K562 (cell line): Measurements from ENCODE around the gene ADK. TPM values are rescaled to one million over a fixed set of nuclear protein-coding genes. Genes with fewer than 3 reads are reported as not detected.

ENCODE experiments used
- ATF2 ChIP-seq: sonication (generic); formaldehyde crosslinking; IDR thresholded peaks from 2 replicates; pipeline ENCODE4 v1.8.1; 2022; ENCODE audit warnings: missing genetic modification reagents
- ATF4 ChIP-seq: fragments of 450-650 bp; formaldehyde crosslinking; IDR thresholded peaks from 2 replicates; pipeline ENCODE4 v1.4.0; 2022; ENCODE audit warnings: mild to moderate bottlenecking, moderate library complexity
- C11orf30 ChIP-seq: fragments of 450-650 bp; IDR thresholded peaks from 2 replicates; pipeline ENCODE4 v1.6.1; 2016; ENCODE audit warnings: low read depth, mild to moderate bottlenecking
- CBFB ChIP-seq: sonication (generic); formaldehyde crosslinking; IDR thresholded peaks from 2 replicates; pipeline ENCODE4 v1.4.0; 2020; ENCODE audit warnings: mild to moderate bottlenecking, missing genetic modification reagents
- E2F5 ChIP-seq: sonication (generic); formaldehyde crosslinking; IDR thresholded peaks from 2 replicates; pipeline ENCODE4 v1.8.0; 2022; ENCODE audit warnings: mild to moderate bottlenecking, missing genetic modification reagents
- HMG20B ChIP-seq: fragments of 250-450 bp; sonication (Bioruptor Pico); IDR thresholded peaks from 2 replicates; pipeline ENCODE4 v1.5.0; 2021; ENCODE audit warnings: mild to moderate bottlenecking
- HNRNPK ChIP-seq: fragments of 200-400 bp; formaldehyde crosslinking; IDR thresholded peaks from one replicate; pipeline ENCODE4 v1.6.1; 2018; ENCODE audit warnings: mild to moderate bottlenecking, low read depth, low read length; ENCODE audit not compliant: poor library complexity, severe bottlenecking
- MAFF ChIP-seq: IDR thresholded peaks from 2 replicates; pipeline ENCODE4 v1.6.1; 2012; ENCODE audit warnings: low read length, improper control_type of control experiment
- MED1 ChIP-seq: sonication (generic); formaldehyde crosslinking; IDR thresholded peaks from 2 replicates; pipeline ENCODE4 v1.8.1; 2023; ENCODE audit warnings: missing genetic modification reagents, borderline replicate concordance
- NFXL1 ChIP-seq: fragments of 450-650 bp; formaldehyde crosslinking; IDR thresholded peaks from 2 replicates; pipeline ENCODE4 v1.4.0; 2021; ENCODE audit warnings: mild to moderate bottlenecking
- PBX2 ChIP-seq, 2 experiments: IDR thresholded peaks in 1 of 2; conservative IDR thresholded peaks in 1 of 2; 2 replicates each; pipeline ENCODE4 v1.6.1; 2016; ENCODE audit warnings: low read depth in 2 of 2, mild to moderate bottlenecking in 1 of 2, missing compliant biosample characterization in 1 of 2, missing genetic modification characterization in 1 of 2, moderate library complexity in 1 of 2
- POU5F1 ChIP-seq: fragments of 150-350 bp; IDR thresholded peaks from 2 replicates; pipeline ENCODE4 v1.6.1; 2014; ENCODE audit warnings: borderline replicate concordance, low read length, low read depth, mild to moderate bottlenecking; ENCODE audit not compliant: partially characterized antibody
- RNF219 ChIP-seq: fragments of 250-450 bp; sonication (Bioruptor Pico); IDR thresholded peaks from 2 replicates; pipeline ENCODE4 v1.5.0; 2022; ENCODE audit warnings: mild to moderate bottlenecking
- SMAD4 ChIP-seq: fragments of 250-450 bp; sonication (Bioruptor Pico); conservative IDR thresholded peaks from 2 replicates; pipeline ENCODE4 v1.8.0; 2021; ENCODE audit warnings: inconsistent platforms, mild to moderate bottlenecking, moderate library complexity
- THRA ChIP-seq: fragments of 450-650 bp; IDR thresholded peaks from 2 replicates; pipeline ENCODE4 v1.6.1; 2017; ENCODE audit warnings: mild to moderate bottlenecking, moderate library complexity
- TRIM28 ChIP-seq: fragments of 450-650 bp; IDR thresholded peaks from 2 replicates; pipeline ENCODE4 v1.6.1; 2017
- YY1 ChIP-seq, 3 experiments: IDR thresholded peaks; 2 replicates each; pipeline ENCODE4 v1.6.1; 2011; ENCODE audit warnings: low read length in 2 of 3, mild to moderate bottlenecking in 2 of 3, moderate library complexity in 2 of 3, borderline replicate concordance in 1 of 3, control low read depth in 1 of 3, low read depth in 1 of 3; ENCODE audit not compliant: insufficient read depth in 3 of 3, insufficient replicate concordance in 2 of 3, control insufficient read depth in 1 of 3, insufficient read length in 1 of 3; ENCODE audit errors: extremely low read depth in 1 of 3
- ZNF143 ChIP-seq: sonication (generic); formaldehyde crosslinking; IDR thresholded peaks from 2 replicates; pipeline ENCODE4 v1.9.0; 2022; ENCODE audit warnings: mild to moderate bottlenecking, missing genetic modification reagents
- ZNF717 ChIP-seq: fragments of 250-450 bp; sonication (Bioruptor Pico); IDR thresholded peaks from 2 replicates; pipeline ENCODE4 v1.5.0; 2021
- polyA plus RNA-seq, 8 experiments: library from polyadenylated mRNA; depleted of rRNA in 4 of 8; stranded (reverse) in 5 of 8; unstranded in 3 of 8; fragments of >200 nt; fragmentation: Nextera tagmentation in 2 of 8; fragmentation: Illumina TruSeq in 1 of 8; extraction: Ambion mirVana in 2 of 8; extraction: Trizol in 1 of 8; gene quantifications; 2 replicates each; pipeline versions ENCODE4 v1.2.1 to v1.2.3, GENCODE V29; 2011 to 2014; ENCODE audit warnings: inconsistent platforms in 1 of 8, missing spikeins in 1 of 8
- total RNA-seq, 7 experiments: library from RNA; depleted of rRNA in 6 of 7; stranded (reverse); fragments of >200 nt in 6 of 7; fragmentation: Illumina TruSeq in 2 of 7; extraction: Trizol in 2 of 7; gene quantifications; 2 replicates each; pipeline versions ENCODE4 v1.2.1 to v1.2.3, GENCODE V29; 2011 to 2021; ENCODE audit warnings: low replicate concordance in 1 of 7

ADK gene
- total and polyA plus RNA-seq, 9 of the 15 experiments (the other 6 are each of a cell fraction or from before 2014, with no cell fraction given): 54.2 to 97.8 (median 73.6) TPM

GRCh38 chr10:74122060-74122459 is 29.0 kb upstream of the ADK start (continued):
- TF ChIP-seq PBX2 (CRISPR knock-in tag; IDR thresholded peaks at IDR 0.05; ENCODE audit: low read depth) (no peak), PBX2 (tag; conservative IDR thresholded peaks at IDR 0.05; ENCODE audit: low read depth) (no peak), SMAD4 (no peak), ATF4 (CRISPR knock-in tag) (no peak), POU5F1 (no peak), ZNF143 (CRISPR knock-in tag) (no peak), NFXL1 (CRISPR knock-in tag) (no peak), YY1 (IDR thresholded peaks at IDR 0.05; ENCODE audit: borderline replicate concordance in 1 of 3, control insufficient read depth in 1 of 3, extremely low read depth in 1 of 3, insufficient read depth in 3 of 3, insufficient read length in 1 of 3, insufficient replicate concordance in 2 of 3, low read depth in 1 of 3, low read length in 2 of 3) (no peak), MED1 (no peak), HNRNPK (no peak), ZNF717 (no peak), RNF219 (CRISPR knock-in tag) (no peak), MAFF (peak; percentile 45), ATF2 (CRISPR knock-in tag) (no peak), THRA (no peak), C11orf30 (peak; percentile 80), HMG20B (no peak), TRIM28 (no peak), E2F5 (CRISPR knock-in tag) (no peak), CBFB (CRISPR knock-in tag) (no peak)
